Osteoblast (primary cell): Measurements from ENCODE around the gene GIT1. TPM values are rescaled to one million over a fixed set of nuclear protein-coding genes. Genes with fewer than 3 reads are reported as not detected.

ENCODE experiments used
- DNase-seq: peaks from one replicate; pipeline ENCODE4 v3.0.0; 2011; ENCODE audit warnings: low spot score, mixed read lengths; ENCODE audit not compliant: insufficient read length; ENCODE audit errors: missing footprints
- H2AFZ ChIP-seq: 2 replicates; pipeline ENCODE4 v1.6.0; 2011; ENCODE audit warnings: mild to moderate bottlenecking, low read length
- H3K27ac ChIP-seq: 2 replicates; pipeline ENCODE4 v1.5.1; 2011; ENCODE audit warnings: mild to moderate bottlenecking, low read depth, low read length, moderate library complexity
- H3K27me3 ChIP-seq: 2 replicates; pipeline ENCODE4 v1.6.0; 2012; ENCODE audit warnings: mild to moderate bottlenecking, control low read depth, inconsistent platforms, low read length, moderate library complexity; ENCODE audit not compliant: insufficient read depth
- H3K36me3 ChIP-seq: 2 replicates; pipeline ENCODE4 v1.5.1; 2011; ENCODE audit warnings: mild to moderate bottlenecking, low read length, control low read depth, moderate library complexity; ENCODE audit not compliant: insufficient read depth
- H3K4me1 ChIP-seq: 2 replicates; pipeline ENCODE4 v1.5.1; 2011; ENCODE audit warnings: mild to moderate bottlenecking, low read length, control low read depth, moderate library complexity; ENCODE audit not compliant: insufficient read depth
- H3K4me2 ChIP-seq: 2 replicates; pipeline ENCODE4 v1.6.0; 2011; ENCODE audit warnings: mild to moderate bottlenecking, low read length; ENCODE audit not compliant: insufficient read depth
- H3K4me3 ChIP-seq: fragments of 200-600 bp; sonication (generic); 3 replicates; pipeline ENCODE4 v1.5.1; 2012; ENCODE audit warnings: mild to moderate bottlenecking, low read length, inconsistent platforms; ENCODE audit not compliant: insufficient read depth
- H3K79me2 ChIP-seq: 2 replicates; pipeline ENCODE4 v1.6.0; 2012; ENCODE audit warnings: mild to moderate bottlenecking, low read length, control low read depth, inconsistent platforms; ENCODE audit not compliant: insufficient read depth
- H3K9me3 ChIP-seq: 2 replicates; pipeline ENCODE4 v1.5.1; 2011; ENCODE audit warnings: low read depth, low read length, control low read depth
- H4K20me1 ChIP-seq: 2 replicates; pipeline ENCODE4 v1.6.0; 2012; ENCODE audit warnings: mild to moderate bottlenecking, low read length, control low read depth; ENCODE audit not compliant: insufficient read depth
- CTCF ChIP-seq: IDR thresholded peaks from 2 replicates; pipeline ENCODE4 v1.5.1; 2011; ENCODE audit warnings: mild to moderate bottlenecking, low read depth, low read length, moderate library complexity; ENCODE audit errors: extremely low read depth
- total RNA-seq: library from RNA; depleted of rRNA; stranded (reverse); fragments of >200 nt; gene quantifications from 2 replicates; pipeline ENCODE4 v1.2.3, GENCODE V29; 2012

GIT1 gene
- total RNA-seq, 1 donor = 34.4 TPM

GRCh38 chr17:29557739-29558116 is 31.7 kb downstream of the GIT1 start:
- Histone ChIP-seq H4K20me1 (peaks cover 5% of the 10 kb centered on the region), H2AFZ (no peak overlapping the region), H3K79me2 (no peaks in the 10 kb centered on the region), H3K27ac (no peak overlapping the region), H3K36me3 (peaks cover 3% of the 10 kb centered on the region), H3K4me3 (no peak overlapping the region), H3K4me2 (no peak overlapping the region), H3K27me3 (no peaks in the 10 kb centered on the region), H3K4me1 (peaks cover 7% of the 10 kb centered on the region), H3K9me3 (no peaks in the 10 kb centered on the region)
- TF ChIP-seq CTCF = no peak
- no peak for DNase-seq

GRCh38 chr17:29557085-29557738 is 32.2 kb downstream of the GIT1 start:
- H3K36me3 ChIP-seq = no peaks in the 10 kb centered on the region
- peak overlapping the region; percentile 37 for H3K27ac ChIP-seq
- H3K79me2 ChIP-seq = no peaks in the 10 kb centered on the region
- peaks cover 7% of the 10 kb centered on the region for H3K4me1 ChIP-seq
- H4K20me1 ChIP-seq = peaks cover 5% of the 10 kb centered on the region
- TF ChIP-seq CTCF = no peak
- H2AFZ ChIP-seq = no peak overlapping the region
- peak; percentile 91 for DNase-seq
- H3K9me3 ChIP-seq = no peaks in the 10 kb centered on the region
- H3K27me3 ChIP-seq = no peaks in the 10 kb centered on the region
- H3K4me2 ChIP-seq = no peak overlapping the region
- no peak overlapping the region for H3K4me3 ChIP-seq

GRCh38 chr17:29555840-29556239 is 33.6 kb downstream of the GIT1 start:
- H3K27me3 ChIP-seq = no peaks in the 10 kb centered on the region
- no peaks in the 10 kb centered on the region for H3K9me3 ChIP-seq
- H3K4me3 ChIP-seq = no peak overlapping the region
- no peaks in the 10 kb centered on the region for H3K36me3 ChIP-seq
- no peaks in the 10 kb centered on the region for H4K20me1 ChIP-seq
- H3K4me1 ChIP-seq = peaks cover 7% of the 10 kb centered on the region
- no peaks in the 10 kb centered on the region for H3K79me2 ChIP-seq
- peak; percentile 34 for DNase-seq
- H3K4me2 ChIP-seq = no peak overlapping the region
- TF ChIP-seq CTCF = no peak
- no peak overlapping the region for H2AFZ ChIP-seq
- no peak overlapping the region for H3K27ac ChIP-seq

- no peak for TF ChIP-seq CTCF
- Histone ChIP-seq H3K79me2 (no peaks in the 10 kb centered on the region), H3K4me3 (no peak overlapping the region), H3K4me1 (no peaks in the 10 kb centered on the region), H2AFZ (no peak overlapping the region), H3K36me3 (peaks cover 4% of the 10 kb centered on the region), H3K9me3 (no peaks in the 10 kb centered on the region), H3K27ac (no peak overlapping the region), H3K4me2 (no peak overlapping the region), H4K20me1 (no peaks in the 10 kb centered on the region), H3K27me3 (no peaks in the 10 kb centered on the region)
- DNase-seq = no peak
Observed at GRCh38 chr17:29549177-29549923, 40.1 kb downstream of the GIT1 start.
